Keratinocyte (primary cell): ENCODE results near the gene PPT2. TPM values are rescaled to one million over a fixed set of nuclear protein-coding genes. Genes with fewer than 3 reads are reported as not detected.

Experiments used
- DNase-seq: peaks from one replicate; pipeline ENCODE4 v3.0.0-alpha.2; 2011; ENCODE audit warnings: low read depth, missing footprints, low spot score
- FAIRE-seq: peaks from 2 replicates; lab custom pipeline; 2011; peaks lifted over from hg19 to GRCh38; lab: Jason Lieb, UNC
- H2AFZ ChIP-seq: 2 replicates; pipeline ENCODE4 v1.6.0; 2012; ENCODE audit warnings: low read length, control low read depth, inconsistent platforms; ENCODE audit not compliant: control insufficient read depth
- H3K27ac ChIP-seq: 2 replicates; pipeline ENCODE4 v1.5.1; 2011; ENCODE audit warnings: low read length; ENCODE audit not compliant: control insufficient read depth, insufficient read depth
- H3K27me3 ChIP-seq: 3 replicates; pipeline ENCODE4 v1.6.0; 2011; ENCODE audit warnings: low read length; ENCODE audit not compliant: control insufficient read depth, insufficient read depth; ENCODE audit errors: extremely low read depth
- H3K36me3 ChIP-seq, 2 experiments: 2 replicates in 1 of 2; 3 replicates in 1 of 2; pipeline ENCODE4 v1.5.1; 2011; ENCODE audit warnings: low read length in 2 of 2, mild to moderate bottlenecking in 1 of 2; ENCODE audit not compliant: control insufficient read depth in 2 of 2, insufficient read depth in 2 of 2; ENCODE audit errors: extremely low read depth in 1 of 2
- H3K4me1 ChIP-seq: 3 replicates; pipeline ENCODE4 v1.5.1; 2011; ENCODE audit warnings: low read length; ENCODE audit not compliant: control insufficient read depth, insufficient read depth; ENCODE audit errors: extremely low read depth
- H3K4me2 ChIP-seq: 3 replicates; pipeline ENCODE4 v1.6.0; 2011; ENCODE audit warnings: low read depth, low read length; ENCODE audit not compliant: control insufficient read depth, insufficient read depth; ENCODE audit errors: extremely low read depth
- H3K4me3 ChIP-seq, 3 experiments: fragments of 200-600 bp in 1 of 3; sonication (generic) in 1 of 3; 2 replicates in 2 of 3; 3 replicates in 1 of 3; pipeline ENCODE4 v1.5.1; 2011 to 2016; ENCODE audit warnings: low read length in 3 of 3, mild to moderate bottlenecking in 3 of 3, control low read depth in 2 of 3, inconsistent platforms in 1 of 3, low read depth in 1 of 3, mixed read lengths in 1 of 3, mixed run types in 1 of 3, moderate library complexity in 1 of 3; ENCODE audit not compliant: control insufficient read depth in 2 of 3, insufficient read depth in 2 of 3; ENCODE audit errors: extremely low read depth in 1 of 3
- H3K79me2 ChIP-seq: 2 replicates; pipeline ENCODE4 v1.6.0; 2012; ENCODE audit warnings: low read length; ENCODE audit not compliant: control insufficient read depth, insufficient read depth
- H3K9ac ChIP-seq: 3 replicates; pipeline ENCODE4 v1.6.0; 2011; ENCODE audit warnings: low read length; ENCODE audit not compliant: control insufficient read depth, insufficient read depth; ENCODE audit errors: extremely low read depth
- H3K9me1 ChIP-seq: 3 replicates; pipeline ENCODE4 v1.6.0; 2011; ENCODE audit warnings: low read length; ENCODE audit not compliant: control insufficient read depth, insufficient read depth; ENCODE audit errors: extremely low read depth
- H3K9me3 ChIP-seq: 2 replicates; pipeline ENCODE4 v1.5.1; 2012; ENCODE audit warnings: low read depth, low read length; ENCODE audit not compliant: control insufficient read depth
- H4K20me1 ChIP-seq: 3 replicates; pipeline ENCODE4 v1.6.0; 2011; ENCODE audit warnings: low read length; ENCODE audit not compliant: control insufficient read depth, insufficient read depth; ENCODE audit errors: extremely low read depth
- CTCF ChIP-seq, 3 experiments: IDR thresholded peaks in 1 of 3; conservative IDR thresholded peaks in 1 of 3; optimal IDR thresholded peaks in 1 of 3; 2 replicates in 2 of 3; 3 replicates in 1 of 3; pipeline versions ENCODE3 to v1.5.1; 2011; ENCODE audit warnings: low read length in 3 of 3, mild to moderate bottlenecking in 3 of 3, moderate library complexity in 2 of 3, control low read depth in 1 of 3, inconsistent platforms in 1 of 3; ENCODE audit not compliant: insufficient read depth in 2 of 3; ENCODE audit errors: extremely low read depth in 1 of 3
- EZH2 ChIP-seq: IDR thresholded peaks from one replicate; pipeline ENCODE4 v1.6.1; 2012; ENCODE audit warnings: inconsistent platforms, mild to moderate bottlenecking, low read length, moderate library complexity
- dilution Hi-C: fragments of 300-500 bp; cut with MboI; formaldehyde crosslinking; loops from one replicate; pipeline ENCODE4 v1.7.0; 2020; ENCODE audit warnings: low sequenced_read_pairs; ENCODE audit not compliant: extremely low pct_ligation_motif_present
- polyA plus RNA-seq, 5 experiments: library from polyadenylated mRNA; depleted of rRNA in 3 of 5; stranded (reverse) in 3 of 5; stranded (forward) in 1 of 5; unstranded in 1 of 5; fragments of >200 nt; gene quantifications; 1 replicate in 1 of 5; 2 replicates in 3 of 5; 3 replicates in 1 of 5; pipeline versions ENCODE4 v1.2.1 to v1.2.3, GENCODE V29; 2011 to 2012; ENCODE audit warnings: missing spikeins in 2 of 5, low read depth in 1 of 5, low replicate concordance in 1 of 5

PPT2 gene
- polyA plus RNA-seq, 1 donor (not counting 4 experiments of a cell fraction or from before 2014, with no cell fraction given) = 15.0 TPM

- no peak for TF ChIP-seq EZH2
- no peak for TF ChIP-seq CTCF (optimal IDR thresholded peaks at IDR 0.05 in 1 of 3, IDR thresholded peaks at IDR 0.05 in 1 of 3, conservative IDR thresholded peaks at IDR 0.05 in 1 of 3; ENCODE audit: extremely low read depth in 1 of 3, insufficient read depth in 2 of 3, low read length in 3 of 3)
- Histone ChIP-seq H3K9me1 (no peaks in the 10 kb centered on the region), H3K36me3 (peaks cover 13 to 14% of the 10 kb centered on the region in 2 experiments), H3K4me3 (no peak overlapping the region), H3K79me2 (peaks cover 7% of the 10 kb centered on the region), H2AFZ (no peak overlapping the region), H3K4me1 (peaks cover 10% of the 10 kb centered on the region), H3K9ac (no peak overlapping the region), H3K27ac (no peak overlapping the region), H3K9me3 (no peaks in the 10 kb centered on the region), H4K20me1 (no peaks in the 10 kb centered on the region), H3K27me3 (no peaks in the 10 kb centered on the region), H3K4me2 (no peak overlapping the region)
- dilution Hi-C loops = no loop called here
- no peak for FAIRE-seq
- no peak for DNase-seq
Observed at GRCh38 chr6:32181915-32182529, 28.1 kb downstream of the PPT2 start.

- Histone ChIP-seq H3K27me3 (no peaks in the 10 kb centered on the region), H3K27ac (no peak overlapping the region), H3K4me1 (peaks cover 6% of the 10 kb centered on the region), H3K9me1 (no peaks in the 10 kb centered on the region), H3K4me2 (no peak overlapping the region), H2AFZ (no peak overlapping the region), H3K9ac (no peak overlapping the region), H3K36me3 (peaks cover 18 to 19% of the 10 kb centered on the region in 2 experiments), H3K9me3 (no peaks in the 10 kb centered on the region), H3K4me3 (no peak overlapping the region), H3K79me2 (peaks cover 7% of the 10 kb centered on the region), H4K20me1 (no peaks in the 10 kb centered on the region)
- no peak for DNase-seq
- FAIRE-seq = no peak
- dilution Hi-C loops = no loop called here
- TF ChIP-seq EZH2 = no peak
Observed at GRCh38 chr6:32182555-32182981, 28.6 kb downstream of the PPT2 start.

DNA sequence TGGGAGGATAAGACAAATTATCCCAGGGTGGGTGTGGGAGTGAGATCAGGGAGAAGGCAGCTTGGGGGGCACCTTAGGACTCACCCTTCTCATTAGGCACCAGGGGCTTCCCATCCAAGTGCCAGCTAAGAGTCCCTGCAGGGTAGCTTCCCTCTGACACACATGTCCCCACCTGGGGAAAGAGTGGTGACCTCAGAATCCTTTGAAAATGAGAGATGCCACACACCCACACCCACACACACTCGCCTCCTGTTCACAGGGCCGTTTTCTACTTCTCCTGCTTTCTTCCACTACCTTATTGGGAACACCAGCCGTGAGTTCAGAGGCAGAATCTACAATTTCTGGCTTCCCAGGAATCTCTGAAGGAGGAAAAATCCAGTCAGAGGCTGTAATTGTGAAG, 29.1 kb downstream of the PPT2 start:
- Histone ChIP-seq H2AFZ (no peak overlapping the region), H3K4me2 (no peak overlapping the region), H3K27me3 (no peaks in the 10 kb centered on the region), H3K9me3 (no peaks in the 10 kb centered on the region), H3K36me3 (peaks cover 18 to 20% of the 10 kb centered on the region in 2 experiments), H3K4me3 (no peak overlapping the region), H3K9ac (no peak overlapping the region), H3K79me2 (peaks cover 9% of the 10 kb centered on the region), H3K9me1 (no peaks in the 10 kb centered on the region), H3K4me1 (peaks cover 6% of the 10 kb centered on the region), H3K27ac (no peak overlapping the region), H4K20me1 (no peaks in the 10 kb centered on the region)
- FAIRE-seq (no peak), DNase-seq (no peak)
- dilution Hi-C loops = no loop called here
- TF ChIP-seq EZH2 (no peak), CTCF (optimal IDR thresholded peaks at IDR 0.05 in 1 of 3, IDR thresholded peaks at IDR 0.05 in 1 of 3, conservative IDR thresholded peaks at IDR 0.05 in 1 of 3; ENCODE audit: extremely low read depth in 1 of 3, insufficient read depth in 2 of 3, low read length in 3 of 3) (no peak)
